NCI-H446 treated with DMSO at 0.1 percent for 48 hours (cell line): ENCODE results near the gene XK.
"Not testable (repeated sequence)": the region's sequence is repeated elsewhere in the genome, so short reads cannot be mapped to it uniquely, and the experiment has no call there.

Experiments used
- DNase-seq: peaks from one replicate; lab custom pipeline; 2025; lab: John Stamatoyannopoulos, UW

Gene XK

DNA sequence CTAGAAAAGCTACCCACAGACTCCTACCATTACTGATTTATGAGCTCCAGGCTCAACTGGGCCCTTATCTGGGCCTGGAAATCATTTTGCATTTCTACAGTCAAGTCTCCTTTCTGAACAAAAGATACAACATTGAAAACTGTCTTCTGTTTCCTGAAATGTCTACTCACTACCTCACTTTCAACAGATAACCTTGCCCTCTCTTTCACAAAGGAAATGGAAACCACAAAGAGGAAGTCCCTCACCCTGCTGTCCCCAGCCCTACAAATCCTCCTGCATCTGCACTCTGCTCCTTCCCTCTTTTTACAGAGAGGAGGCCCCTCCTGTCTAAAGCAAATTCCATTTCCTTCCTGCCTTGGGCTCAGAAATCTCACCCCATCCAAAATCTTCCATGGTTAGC, 69.4 kb downstream of the XK start:
- no peak for DNase-seq

DNA sequence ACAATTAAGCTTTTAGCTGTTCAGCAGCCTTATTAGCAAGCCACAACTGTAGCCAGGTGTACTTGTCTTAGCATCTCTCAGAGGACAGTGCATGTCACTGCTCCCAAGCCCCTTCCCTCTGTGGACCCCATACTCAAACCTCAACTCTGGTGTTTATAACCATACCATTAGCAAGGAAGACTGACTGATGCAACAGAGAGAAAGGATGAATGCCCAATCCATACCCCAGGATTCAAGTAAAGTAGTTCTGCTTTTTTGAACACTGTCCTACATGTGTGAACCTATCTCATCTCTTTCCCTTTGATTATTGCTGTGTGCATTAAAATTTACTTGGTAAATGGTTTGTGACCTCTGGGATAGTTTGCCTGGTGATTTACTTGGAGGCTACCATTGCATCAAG, 71.5 kb downstream of the XK start:
- DNase-seq: no peak

DNA sequence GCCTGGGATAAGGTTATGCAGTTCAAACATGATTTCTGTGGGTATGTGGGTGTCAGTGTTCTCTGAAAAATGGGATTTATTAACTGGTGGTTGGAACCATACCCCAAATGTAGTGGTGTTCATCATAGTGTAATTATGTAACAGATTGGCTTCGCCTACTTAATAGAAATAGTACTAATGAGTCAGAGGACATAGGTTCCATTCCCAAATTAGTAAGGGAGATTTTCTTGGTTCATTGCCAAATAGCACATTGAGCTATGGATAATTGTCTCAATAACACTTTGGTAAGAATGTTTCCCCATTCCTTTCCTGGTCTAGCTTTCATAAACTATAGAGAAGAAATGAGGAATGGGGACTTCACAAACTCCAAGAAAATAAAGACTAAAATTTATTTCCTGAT, 73.8 kb downstream of the XK start:
- DNase-seq: no peak

DNA sequence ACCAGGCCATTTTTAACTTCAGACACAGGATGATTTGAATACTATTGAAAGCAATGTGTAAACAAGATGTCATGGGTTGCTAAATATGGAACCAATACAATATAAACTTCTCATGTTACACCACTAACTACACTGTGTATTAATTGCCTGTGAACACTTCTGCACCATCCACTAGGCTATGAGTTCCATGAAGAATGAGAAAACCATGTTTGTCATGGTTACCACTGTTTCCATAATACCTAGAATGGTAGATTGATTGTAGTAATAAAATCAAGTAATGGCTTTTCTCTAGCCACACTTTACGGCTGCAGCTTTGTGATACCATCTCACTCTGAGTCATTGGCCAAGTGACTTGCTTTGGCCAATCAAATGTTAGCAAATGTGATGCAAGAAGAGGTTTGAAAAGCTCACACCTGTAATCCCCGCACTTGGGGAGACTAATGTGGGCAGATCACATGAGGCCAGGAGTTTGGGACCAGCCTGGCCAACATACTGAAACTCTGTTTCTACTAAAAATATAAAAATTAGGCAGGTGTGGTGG, 74.4 kb downstream of the XK start:
- no peak for DNase-seq

DNA sequence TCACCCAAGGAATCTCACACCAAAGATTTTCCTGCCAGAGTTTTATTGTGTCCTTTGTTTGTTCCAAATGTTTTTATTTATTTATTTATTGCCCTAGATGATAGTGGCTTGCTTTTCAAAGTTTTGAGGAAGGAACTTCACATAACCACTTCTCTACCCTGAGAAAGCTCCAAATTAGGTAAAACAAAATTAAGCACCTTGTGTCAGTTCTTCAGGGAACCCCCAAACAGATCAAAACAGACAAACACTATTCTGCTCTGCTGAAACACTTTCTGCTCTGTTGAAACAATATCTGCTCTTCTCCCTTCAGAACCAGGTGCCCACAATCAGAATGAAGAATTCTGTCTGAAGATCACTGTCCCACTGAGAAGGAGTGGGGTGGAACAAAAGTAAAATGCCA, 77.8 kb downstream of the XK start:
- no peak for DNase-seq

DNA sequence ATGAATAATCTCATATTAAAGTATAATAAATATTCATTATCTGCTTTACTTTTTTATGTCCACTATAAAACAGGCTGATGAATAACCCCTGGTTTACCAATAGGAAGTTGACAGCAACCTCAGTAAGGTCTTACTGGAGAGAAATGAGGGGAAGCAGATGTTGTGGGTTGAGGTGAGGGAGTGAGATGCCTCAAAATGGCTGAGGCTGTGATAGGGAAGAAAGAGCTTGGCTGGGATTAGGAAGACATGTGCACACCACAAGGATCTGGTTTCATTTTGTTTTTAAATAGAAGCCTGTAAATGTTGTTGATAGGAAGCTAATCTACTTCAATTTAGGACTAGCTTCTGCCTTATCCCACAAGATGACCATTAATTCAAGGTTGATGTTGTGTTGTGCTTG, 79.9 kb downstream of the XK start:
- no peak for DNase-seq

DNA sequence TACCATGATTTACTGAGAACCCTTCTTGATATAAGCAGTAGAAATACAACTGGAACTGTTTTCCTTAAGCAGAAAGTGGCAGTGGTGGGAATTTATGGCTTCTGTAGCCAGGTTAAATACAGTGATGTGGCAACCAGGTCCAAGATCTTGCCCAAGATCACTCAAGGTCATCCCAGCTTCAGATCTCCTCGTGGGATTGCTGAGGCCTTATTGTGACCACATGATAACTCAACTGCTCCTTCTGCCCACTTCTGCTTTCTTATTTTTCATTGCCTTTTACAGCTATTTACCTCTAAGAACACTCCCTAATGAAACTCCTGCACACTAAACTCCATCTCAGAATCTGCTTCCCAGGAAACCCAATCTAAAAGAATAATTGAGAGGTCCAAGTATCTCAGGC, 81.8 kb downstream of the XK start:
- DNase-seq: no peak

DNA sequence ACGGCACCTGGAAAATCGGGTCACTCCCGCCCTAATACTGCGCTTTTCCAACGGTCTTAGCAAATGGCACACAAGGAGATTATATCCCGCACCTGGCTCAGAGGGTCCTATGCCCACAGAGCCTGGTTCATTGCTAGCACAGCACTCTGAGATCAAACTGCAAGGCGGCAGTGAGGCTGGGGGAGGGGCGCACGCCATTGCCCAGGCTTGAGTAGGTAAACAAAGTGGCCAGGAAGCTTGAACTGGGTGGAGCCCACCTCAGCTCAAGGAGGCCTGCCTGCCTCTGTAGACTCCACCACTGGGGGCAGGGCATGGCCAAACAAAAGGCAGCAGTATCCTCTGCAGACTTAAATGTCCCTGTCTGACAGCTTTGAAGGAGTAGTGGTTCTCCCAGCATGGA, 83.3 kb downstream of the XK start:
- not testable (repeated sequence) for DNase-seq

DNA sequence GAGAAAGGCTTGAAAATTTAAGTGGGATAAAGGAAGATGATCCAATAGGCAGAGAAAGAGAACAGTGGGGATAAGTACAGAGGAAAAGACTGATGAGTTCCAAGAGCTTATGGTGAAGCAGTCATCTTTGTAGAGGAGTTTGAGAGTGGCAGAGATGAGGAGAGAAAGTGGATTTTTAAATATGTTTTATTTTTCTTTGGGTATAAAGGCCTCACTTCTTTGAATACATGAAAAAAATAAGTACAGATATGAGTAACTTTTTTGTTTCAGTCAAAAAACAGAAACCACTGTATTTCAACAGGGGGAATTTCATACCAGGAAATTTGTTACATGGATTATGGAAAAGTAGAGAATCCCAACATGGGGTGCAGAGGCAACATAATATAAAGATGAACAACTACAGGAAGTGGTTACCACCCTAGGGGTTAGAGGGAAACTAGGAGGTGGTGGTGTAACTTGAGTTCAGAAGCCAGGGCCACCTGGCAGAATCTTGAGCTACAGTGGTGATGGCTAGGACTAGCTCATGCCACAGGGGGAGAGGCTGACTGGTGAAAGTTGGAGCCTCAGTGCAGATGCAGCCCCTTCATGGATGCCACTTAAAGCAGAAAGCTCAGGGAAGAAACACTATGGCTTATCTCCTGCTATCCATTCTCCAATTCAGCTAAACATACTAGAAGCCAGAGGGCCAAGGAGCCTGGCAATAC, 90.8 kb downstream of the XK start:
- DNase-seq: no peak

DNA sequence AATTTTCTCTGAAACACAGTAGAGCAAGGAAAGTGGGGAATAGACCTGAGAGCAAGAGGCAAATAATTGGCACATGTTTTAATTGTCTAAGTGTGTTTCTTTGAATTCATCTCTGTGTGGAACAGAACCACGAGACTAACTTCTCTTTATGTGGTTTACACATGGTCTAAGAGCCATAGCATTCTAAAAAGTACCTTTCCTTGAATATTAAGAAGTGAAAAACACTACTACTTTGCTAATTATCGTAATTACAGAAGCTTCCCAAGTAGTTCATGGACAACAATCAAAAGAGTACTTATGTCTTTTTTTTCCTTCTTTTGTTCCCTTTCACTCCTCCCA, 91.4 kb downstream of the XK start:
- DNase-seq: no peak

DNA sequence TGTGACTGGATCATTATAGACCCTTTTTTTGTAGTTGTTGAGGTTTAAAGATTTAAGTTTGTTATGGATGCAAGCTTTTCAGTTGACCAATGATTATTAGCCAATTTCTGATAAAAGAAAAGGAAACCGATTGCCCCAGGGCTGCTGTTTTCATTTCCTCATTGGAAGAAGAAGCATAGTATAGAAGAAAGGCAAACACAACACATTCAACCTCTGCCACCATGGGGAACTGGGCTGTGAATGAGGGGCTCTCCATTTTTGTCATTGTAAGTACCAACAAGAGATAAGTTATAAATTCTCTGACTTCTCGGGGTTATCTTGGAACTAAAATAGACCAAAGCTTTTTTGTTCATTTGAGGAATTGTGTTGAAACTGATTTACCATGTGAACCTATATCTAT, 94.3 kb downstream of the XK start, which contains the start of gene CYBB:
TSS of gene CYBB (plus strand) at position 203 of the 400 bp plus-strand sequence. CDS start at position 222, 19 bp downstream.
- DNase-seq: no peak

DNA sequence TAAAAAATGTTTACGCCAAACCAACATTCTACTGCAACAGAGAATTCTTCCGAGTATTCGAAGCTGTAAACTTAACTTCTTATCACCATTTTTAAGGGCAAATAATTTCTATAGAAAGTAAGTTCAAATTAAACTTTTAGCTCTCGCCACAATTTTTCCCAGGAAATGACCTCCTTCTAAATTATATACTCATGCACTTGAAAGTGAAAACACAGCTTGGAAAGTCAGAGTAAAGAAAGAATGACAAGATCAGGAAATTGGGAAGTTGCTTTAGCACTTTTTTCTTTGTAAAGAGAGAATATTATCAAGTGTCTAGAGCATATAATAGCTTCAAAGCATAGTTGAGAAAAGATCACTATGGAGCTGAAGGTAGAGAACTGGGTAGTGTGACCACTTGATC, 95.5 kb downstream of the XK start:
- DNase-seq: no peak
